Measurements from ENCODE around the gene SNX11.
A peak's percentile ranks its signal among the peaks of the same experiment; 100 is the strongest.

The SNX11 gene

DNA sequence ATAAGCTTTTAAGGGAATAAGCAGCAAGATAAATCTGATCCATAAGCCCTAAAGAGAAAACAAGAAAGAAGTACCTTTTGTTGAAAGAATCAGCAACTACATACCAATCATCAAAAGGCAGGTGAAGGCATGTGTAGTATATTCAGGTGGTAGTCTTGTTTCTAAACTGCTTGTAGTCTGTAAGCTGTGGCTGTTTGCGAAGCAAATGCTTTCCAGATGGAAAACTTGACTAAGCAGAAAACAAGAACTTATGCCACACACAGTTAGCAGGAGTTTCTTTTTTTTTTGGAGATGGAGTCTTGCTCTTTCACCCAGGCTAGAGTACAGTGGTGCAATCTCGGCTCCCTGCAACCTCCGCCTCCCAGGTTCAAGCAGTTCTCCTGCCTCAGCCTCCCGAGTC lies 12.0 kb upstream of the SNX11 start:
- DNase-seq (ENCODE audit: low read depth in 2 of 2), result no peak

DNA sequence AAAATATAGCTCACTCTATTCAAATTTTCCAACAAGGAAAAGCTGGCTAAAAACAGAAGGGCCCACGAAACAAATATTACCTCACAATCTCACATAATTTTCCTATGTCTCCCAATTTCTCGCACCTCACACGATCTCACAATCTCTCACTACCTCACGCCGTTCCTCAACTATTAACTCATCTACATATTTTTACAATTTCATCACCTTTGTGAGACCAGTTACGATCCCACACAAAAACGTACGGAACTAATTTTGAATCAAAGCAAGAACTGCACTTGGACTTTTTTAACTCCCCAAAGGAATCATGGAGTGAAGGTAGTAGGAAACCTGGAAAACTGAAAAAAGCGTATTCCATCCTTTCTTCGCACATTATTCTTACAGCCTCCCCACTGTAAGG lies 7.4 kb upstream of the SNX11 start:
- no peak for DNase-seq (ENCODE audit: low read depth in 2 of 2)

DNA sequence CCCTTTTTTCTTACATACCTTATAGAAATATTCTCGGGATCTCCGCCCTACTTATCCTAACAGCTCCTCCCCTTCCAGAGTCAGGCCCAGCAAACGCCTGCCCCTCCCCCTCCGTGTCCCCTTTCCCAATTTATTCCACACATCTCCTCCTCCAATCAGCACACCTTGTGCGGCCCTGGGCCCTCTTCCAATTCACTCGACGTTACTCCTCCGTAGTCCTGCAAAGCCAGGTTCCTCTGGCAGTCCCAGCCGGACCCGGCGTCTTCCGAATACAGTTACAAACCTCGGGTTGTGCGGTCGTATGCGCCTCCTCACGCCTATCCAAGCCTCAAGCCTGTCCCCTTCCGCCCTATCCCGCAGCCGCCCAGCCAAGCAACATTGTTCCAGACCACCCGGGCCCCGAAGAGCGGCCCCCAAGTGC lies 7.0 kb upstream of the SNX11 start:
- DNase-seq (ENCODE audit: low read depth in 2 of 2), result no peak

DNA sequence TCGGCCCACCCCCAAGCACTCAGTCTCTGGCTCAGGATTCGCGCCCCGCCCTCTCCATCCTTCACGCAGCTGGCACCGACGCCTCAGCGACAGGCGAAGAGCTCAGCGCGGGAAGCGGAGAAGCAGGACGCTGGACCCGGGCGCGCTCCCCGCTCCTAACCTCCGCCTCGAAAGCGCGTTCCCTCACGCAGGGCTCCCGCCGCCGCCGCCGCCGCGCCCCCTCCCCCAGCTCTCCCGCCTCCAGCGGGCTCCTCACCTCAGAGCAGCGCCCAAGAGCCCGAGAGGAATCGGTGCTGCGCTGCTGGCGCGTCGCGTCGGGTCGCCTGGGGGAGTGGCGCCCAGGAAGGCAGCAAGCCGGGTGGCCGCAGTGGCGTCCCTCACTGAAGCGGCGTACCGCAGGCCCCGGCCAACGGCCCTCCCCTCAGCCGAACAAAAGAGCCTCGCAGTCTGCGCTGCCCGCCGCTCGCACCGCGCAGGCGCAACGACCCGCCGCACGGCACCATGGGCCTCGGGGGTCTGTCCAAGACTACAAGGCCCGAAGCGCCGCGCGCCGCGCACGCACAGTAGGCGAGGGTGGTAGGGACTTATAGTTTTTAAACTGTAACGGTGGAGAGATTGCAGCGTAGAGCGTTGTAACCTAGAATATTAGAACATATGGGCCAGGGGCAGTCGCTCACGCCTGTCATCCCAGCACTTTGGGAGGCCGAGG lies 6.4 kb upstream of the SNX11 start, which contains the start of gene CBX1:
CBX1 (minus strand) TSS at position 467 of the 709 bp plus-strand sequence. CDS start 24,474 bp downstream, outside the sequence.
- peak; percentile 94 to 96 for DNase-seq (ENCODE audit: low read depth in 2 of 2)

DNA sequence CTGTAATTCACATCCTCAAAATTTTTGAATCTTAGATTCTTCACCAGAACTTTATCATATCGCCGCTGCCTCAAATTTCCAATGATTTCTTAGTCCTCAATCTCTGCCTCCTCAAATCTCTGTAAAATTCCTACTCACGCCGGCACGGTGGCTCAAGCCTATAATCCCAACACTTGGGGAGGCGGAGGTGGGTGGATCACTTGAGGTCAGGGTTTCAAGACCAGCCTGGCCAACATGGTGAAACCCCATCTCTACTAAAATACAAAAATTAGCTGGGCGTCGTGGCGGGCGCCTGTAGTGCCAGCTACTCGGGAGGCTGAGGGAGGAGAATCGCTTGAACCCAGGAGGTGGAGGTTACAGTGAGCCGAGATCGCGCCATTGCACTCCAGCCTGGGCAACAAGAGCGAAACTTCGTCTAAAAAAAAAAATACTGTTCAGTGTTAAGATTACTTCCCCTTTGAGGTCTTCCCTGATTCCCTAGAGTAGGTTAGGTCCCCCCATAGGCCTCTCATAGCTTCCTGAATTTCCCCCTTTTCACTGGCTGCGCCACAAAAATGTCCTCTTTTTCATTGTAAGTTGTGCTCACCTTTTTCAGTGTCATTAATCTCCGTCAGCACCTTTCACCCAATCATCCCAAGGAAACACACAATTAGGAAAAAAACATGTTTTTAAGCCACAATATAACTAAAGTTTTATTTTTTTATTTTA lies 5.4 kb upstream of the SNX11 start:
- no peak for DNase-seq (ENCODE audit: low read depth in 2 of 2)

DNA sequence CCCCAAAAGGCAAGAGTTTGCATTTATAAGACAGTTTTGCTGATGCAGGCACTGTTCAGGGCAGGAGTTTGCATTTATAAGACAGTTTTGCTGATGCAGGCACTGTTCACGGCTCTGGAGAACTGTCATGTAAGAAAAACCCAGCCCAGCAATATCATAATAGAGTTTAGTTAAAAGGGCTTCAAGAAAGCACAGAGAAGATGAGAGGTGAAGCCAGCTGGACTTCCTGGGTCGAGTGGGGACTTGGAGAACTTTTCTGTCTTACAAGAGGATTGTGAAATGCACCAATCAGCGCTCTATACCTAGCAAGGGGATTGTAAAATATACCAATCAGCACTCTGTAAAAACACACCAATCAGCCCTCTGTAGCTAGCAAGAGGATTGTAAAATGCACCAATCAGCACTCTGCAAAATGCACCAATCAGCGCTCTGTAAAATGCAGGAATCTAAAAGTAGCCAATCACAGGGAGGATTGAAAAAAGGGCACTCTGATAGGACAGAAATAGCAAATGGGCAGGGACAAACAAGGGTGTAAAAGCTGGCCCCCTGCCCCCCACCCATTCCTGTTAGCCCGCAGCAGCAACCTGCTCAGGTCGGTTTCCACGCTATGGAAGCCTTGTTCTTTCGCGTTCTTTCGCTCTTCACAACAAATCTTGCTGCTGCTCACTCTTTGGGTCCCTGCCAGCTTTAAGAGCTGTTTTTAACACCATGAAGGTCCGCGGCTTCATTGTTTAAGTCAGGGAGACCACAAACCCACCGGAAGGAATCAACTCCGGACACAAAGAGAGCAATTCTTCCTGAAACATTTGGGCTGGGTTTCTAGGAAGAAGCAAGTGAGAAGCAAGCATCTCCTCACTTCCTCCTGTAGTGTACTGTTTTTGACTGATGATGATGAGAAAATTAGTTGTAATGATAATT lies 4.5 kb upstream of the SNX11 start:
- no peak for DNase-seq (ENCODE audit: low read depth in 2 of 2)

DNA sequence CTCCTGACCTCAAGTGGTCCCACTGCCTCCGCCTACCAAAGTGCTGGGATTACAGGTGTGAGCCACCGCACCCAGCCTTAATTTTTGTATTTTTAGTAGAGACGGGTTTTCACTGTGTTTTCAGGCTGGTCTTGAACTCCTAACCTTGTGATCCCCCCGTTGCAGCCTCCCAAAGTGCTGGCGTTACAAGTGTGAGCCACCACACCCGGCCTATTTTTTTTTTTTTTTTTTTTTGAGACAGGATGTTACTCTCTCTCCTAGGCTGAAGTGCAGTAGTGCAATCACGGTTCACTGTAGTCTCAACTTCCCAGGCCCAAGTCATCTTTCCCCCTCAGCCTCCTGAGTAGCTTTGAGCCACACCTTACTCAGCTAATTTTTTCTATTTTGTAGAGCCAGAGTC lies 3.1 kb upstream of the SNX11 start:
- no peak for DNase-seq (ENCODE audit: low read depth in 2 of 2)

DNA sequence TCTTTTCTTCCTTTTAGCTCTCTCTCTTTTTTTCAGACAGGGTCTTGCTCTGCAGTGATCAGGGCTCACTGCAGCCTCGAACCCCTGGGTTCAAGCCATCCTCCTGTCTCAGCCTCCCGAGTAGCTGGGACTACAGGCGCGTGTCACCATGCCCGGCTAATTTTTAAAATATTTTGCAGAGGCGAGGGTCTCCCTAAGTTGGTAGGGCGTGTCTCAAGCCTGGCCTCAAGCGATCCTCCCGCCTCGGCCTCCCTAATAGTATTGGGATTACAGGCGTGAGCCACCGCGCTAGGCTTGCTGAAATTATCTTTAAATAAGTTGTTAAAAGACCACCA lies 797 bp upstream of the SNX11 start:
- no peak for DNase-seq (ENCODE audit: low read depth in 2 of 2)

DNA sequence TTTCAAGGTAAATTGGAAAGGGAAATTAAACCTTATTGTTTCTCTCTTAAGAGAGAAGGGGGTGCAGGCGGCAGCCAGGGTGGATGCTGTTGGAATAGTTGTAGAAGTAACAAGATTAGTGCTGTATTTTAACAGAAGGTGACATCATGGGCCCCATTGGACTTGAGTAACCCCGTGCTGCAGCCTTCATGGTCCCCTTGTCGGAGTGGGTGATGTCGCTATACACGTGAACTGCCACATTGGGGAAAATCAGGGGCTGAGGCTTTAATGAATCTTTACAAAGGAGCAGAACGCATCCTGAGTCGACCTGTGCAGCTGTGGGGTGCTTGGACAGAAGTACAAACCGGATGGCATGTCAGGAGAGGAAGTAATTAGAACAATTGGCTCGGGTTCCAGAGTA lies 3.2 kb downstream of the SNX11 start:
- DNase-seq (ENCODE audit: low read depth in 2 of 2), result no peak

DNA sequence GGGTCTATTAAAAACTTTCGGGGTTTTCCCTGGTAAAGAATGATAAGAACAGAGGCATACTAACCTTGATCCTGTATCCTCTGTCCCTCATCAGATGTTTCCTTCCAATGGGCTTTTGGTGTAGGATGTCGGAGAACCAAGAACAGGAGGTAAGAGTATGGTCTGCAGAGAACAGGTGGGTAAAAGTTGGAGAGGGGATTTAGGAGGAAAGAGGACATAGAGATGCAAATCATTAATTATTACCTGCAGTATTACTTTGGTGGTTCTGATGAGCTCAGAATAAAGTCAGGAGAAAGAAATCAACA lies 4.3 kb downstream of the SNX11 start:
- DNase-seq (ENCODE audit: low read depth in 2 of 2), result no peak

DNA sequence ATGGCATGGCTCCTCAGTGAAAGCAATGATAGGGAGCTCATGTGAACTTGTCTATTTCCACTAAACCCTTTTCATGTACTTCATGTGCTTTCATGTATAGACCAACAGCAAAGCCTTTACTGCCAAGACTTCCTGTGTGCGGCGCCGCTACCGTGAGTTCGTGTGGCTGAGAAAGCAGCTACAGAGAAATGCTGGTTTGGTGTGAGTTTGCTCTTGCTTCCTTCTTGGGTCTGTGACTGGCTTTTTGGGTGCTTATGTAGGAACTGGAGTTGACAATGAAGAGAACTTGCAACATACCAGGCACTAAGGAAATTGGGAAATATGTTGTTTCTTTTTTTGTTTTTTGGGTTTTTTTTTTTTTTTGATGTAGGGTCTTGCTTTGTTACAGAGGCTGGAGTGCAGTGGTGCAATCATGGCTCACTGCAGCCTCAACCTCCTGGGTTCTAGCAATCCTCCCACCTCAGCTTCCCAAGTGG lies 5.7 kb downstream of the SNX11 start:
- peak in 1 of 2 donors; percentile 19 for DNase-seq (ENCODE audit: low read depth in 2 of 2)

DNA sequence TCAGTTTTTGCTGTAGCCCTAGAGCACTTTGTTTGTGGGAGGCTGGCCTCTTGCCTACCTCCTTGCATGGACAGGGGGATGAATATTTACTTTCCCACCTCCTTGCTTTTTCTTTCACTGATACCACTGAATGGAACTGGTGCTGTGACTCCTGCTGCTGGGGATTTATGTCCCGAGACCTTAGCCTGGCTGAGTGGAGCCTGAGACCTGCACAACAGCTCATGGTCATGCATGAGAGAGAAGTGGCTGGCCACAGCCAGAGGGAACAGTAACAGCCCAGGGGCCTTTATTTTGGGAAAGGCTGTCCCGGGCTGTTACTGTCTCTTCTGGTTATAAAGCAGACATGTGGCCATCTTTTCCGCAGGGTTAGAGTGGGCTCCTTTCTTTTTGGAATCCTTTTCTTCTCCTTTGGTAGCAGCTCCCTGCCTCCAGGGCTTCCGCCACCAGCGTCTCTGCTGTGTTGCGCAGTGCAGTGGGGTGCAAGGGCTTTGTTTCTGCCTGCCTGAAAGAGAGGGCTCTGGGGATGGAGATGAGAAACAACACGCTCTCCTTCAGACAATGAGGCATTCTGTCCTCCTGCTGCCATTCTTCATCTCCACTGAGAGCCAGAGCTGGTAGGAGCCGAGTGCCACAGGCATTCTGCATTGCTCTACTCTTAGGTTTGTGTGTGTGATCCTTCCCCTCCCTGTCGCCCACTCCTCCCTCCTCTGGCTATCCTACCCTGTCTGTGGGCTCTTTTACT lies 14.5 kb downstream of the SNX11 start:
- no peak for DNase-seq (ENCODE audit: low read depth in 2 of 2)

DNA sequence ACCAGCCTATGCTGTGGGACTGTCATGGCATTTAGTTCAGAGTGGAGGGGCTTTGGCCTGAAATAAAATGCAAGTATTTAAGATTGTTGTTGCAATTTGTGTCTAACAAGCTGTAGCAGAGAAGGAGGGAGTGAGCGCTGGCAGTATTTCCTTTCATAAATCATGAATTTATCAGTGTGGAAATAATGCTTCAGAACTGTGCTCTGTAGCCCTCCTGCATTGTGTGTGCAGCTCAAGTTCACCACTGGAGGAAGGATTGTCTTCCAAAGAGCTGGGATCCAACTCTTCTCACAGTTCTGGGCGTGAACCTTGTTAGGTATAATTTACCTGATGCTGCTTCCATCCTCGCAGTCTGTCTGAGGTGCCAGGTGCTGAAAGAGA lies 15.1 kb downstream of the SNX11 start:
- DNase-seq (ENCODE audit: low read depth in 2 of 2), result no peak

DNA sequence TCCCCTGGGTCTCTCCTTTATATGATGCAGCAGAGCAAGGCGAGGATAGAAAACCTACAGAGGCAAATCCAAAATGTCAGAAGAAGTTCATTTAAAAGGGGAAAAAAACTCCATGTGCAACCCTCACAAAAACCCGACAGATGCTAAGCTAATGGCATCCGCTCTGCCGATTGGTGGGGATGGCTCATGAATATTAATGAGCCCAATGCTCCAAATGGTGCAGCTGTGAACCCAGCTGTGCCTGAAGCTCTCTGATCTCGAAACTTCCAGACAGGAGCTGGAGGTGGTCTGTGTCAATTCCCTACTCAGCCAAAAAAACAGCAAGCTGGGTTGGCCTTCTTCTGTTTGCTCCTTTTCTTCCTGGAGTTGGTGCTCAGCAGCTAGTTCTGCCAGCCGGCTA lies 15.5 kb downstream of the SNX11 start:
- no peak for DNase-seq (ENCODE audit: low read depth in 2 of 2)

DNA sequence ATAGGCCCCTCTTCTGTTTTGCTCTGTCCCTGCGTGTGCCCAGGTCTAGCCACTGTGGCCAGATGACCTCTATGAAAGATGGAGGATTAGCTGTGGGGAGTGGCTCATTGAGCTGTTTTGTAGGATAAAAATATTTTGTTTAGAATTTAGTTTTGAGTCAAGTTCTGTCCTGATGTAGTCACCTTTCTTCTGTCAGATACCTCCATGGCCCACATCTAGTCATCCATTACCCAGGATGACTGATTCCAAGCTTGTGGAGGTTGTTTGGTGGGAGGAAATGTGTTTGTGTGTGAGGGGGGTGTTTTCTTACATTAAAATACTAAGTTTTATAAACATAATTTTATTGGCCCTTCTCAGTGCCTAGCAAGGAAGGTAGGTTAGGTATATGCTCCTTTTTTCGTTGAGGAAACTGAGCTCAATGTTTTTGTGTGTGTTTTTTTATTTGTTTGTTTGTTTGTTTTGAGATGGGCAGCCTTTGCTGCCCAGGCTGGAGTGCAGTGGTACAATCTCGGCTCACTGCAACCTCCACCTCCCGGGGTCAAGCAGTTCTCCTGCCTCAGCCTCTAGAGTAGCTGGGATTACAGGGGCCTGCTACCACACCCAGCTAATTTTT lies 16.3 kb downstream of the SNX11 start:
- DNase-seq (ENCODE audit: low read depth in 2 of 2), result no peak

DNA sequence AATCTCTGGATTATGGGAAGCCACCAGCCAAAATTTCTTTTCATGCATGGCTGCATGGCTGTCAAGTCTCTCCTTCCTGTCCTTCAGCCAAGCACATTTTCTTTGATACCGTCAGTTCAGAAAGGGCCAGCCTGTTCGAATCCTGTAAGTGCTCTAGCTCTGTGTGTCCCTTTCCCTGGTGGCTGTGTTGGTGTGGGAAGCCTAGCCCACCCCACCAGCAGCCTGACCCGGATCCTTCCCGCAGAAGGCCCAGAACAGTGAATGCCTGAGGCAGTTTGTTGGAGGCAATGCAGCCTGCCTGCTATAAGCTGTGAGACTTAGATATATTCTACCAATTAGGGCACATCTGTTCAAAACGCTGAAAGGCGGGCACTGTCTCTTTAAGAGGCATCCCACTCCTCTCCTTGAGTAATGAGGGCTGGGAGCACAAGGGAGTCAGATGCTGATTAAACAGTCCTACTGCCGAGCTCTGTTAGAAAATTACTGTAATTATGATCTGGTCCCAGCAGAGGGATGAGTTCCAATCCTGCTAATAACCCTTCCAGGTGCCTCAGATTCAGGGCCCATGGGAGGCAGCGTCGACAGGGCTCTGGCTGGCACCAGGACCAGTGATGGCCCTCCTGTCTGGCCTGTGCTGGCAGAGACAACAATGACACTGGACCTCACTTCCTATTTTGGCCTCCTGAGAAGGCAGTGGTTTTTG lies 18.4 kb downstream of the SNX11 start:
- no peak for DNase-seq (ENCODE audit: low read depth in 2 of 2)

DNA sequence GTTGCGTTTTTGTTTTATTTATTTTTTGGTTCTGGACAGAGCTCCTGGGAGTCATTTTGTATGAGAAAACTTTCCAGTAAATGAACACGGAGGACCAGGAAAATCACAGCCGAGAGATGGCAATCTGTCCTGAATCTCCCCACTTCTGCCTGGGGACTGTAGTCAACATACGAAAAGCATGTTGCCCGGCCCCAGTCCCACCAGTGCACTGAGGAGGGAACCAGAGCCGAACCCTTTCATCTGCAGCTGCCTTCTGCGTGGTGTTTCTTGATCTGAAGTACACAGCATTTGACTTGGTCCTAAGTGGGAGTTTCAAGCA lies 18.9 kb downstream of the SNX11 start:
- DNase-seq (ENCODE audit: low read depth in 2 of 2), result no peak

DNA sequence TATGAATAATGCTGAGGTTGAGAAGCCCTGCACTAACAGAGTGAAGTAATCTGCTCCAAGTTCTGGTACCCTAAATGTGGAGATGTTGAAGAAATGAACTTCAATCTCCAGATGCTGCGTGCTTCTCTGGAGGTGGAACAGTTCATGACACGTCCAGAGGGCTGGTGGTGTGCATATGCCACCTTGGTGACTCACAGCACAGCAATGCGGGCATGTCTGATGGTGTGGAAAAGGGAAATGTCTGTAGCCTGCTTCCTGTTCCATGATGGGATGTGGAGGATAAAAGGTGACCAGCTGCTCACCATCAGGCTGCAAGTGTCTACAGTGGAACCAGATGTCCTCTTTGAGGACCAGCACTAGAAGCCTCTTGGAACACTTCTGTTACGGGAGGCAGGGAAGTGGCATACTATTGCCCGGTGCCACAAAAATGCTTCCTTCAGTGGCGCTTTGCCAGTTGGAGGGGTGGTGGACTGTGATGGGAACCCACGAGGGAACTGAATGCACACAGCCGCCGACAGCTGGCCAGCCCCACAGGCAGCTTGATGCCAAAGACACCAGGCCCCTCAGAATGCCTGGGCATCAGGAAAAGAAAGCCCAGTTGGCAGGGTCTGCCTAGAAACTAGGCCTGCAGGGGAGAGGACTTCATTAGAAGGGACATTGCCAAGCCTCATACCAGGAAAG lies 19.9 kb downstream of the SNX11 start:
- DNase-seq (ENCODE audit: low read depth in 2 of 2), result no peak

DNA sequence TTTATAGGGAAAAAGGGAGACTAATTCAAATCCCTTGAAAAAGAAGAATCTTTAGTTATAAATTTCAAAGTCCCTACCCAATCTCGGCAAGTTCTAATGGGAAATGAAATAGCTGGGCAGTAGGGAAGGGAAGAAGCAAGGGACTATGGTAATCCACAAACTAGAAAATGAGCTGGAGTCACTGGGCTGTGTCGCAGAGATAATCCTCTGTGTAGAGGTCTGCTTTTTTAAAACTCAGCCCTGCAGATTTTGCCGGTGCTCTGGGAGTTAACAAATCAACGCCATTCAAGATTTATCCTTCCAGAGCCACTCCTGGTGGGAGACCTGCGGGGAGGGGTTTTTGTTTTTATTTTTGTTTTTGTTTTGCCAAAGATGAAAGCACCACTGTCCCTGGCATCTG lies 20.8 kb downstream of the SNX11 start:
- no peak for DNase-seq (ENCODE audit: low read depth in 2 of 2)

DNA sequence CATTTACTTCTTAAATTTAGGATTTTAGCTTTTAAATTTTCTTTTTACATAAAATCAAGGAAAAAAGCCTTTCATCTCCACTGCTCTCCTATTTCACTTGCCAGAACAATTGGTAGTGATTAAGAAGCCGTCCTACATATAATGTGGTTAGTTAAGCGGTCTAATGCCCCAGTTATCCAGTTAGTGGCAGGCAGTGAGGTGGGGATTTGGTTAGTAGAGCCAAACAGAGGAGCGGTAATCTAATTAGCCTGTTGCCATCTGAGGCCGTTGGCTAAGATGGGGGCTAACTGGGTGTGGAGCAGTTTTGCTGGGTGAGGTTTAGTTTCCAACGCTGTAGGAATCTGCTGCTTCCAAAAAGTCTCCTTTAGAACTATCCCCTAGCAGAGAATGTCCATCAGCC lies 22.4 kb downstream of the SNX11 start:
- no peak for DNase-seq (ENCODE audit: low read depth in 2 of 2)

Measured in stimulated activated CD8-positive, alpha-beta memory T cell treated with anti-CD3 and anti-CD28 coated beads, Interleukin-15, amount 100 ng/mL, for 48 hours (primary cell).